AG08396 (cell line): Measurements from ENCODE around the gene LRRC25.

Experiments used
- DNase-seq: peaks from one replicate; pipeline ENCODE4 v3.0.0; 2012; ENCODE audit warnings: low spot score, mixed read lengths

Gene LRRC25

DNA sequence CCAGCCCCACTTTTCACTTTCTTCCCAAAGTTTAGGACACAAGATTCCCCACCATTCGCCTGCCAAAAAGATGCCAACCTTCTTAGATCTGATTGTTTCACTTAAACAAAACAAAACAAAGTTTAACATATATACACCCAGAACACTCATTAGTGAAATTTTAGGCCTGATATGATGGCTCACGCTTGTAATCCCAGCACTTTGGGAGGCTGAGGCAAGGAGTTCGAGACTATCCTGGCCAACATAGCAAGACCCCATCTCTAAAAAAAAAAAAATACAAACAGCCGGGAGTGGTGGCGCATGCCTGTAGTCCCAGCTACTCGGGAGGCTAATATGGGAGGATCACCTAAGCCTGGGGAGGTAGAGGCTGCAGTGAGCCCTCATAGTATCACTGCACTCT lies 52.1 kb downstream of the LRRC25 start:
- no peak for DNase-seq

GRCh38 chr19:18344582-18344950 lies 52.9 kb downstream of the LRRC25 start:
- no peak for DNase-seq

- DNase-seq = no peak
Observed at GRCh38 chr19:18342090-18342632, 55.3 kb downstream of the LRRC25 start.
